ENCODE results near the gene BID.

BID gene

DNA sequence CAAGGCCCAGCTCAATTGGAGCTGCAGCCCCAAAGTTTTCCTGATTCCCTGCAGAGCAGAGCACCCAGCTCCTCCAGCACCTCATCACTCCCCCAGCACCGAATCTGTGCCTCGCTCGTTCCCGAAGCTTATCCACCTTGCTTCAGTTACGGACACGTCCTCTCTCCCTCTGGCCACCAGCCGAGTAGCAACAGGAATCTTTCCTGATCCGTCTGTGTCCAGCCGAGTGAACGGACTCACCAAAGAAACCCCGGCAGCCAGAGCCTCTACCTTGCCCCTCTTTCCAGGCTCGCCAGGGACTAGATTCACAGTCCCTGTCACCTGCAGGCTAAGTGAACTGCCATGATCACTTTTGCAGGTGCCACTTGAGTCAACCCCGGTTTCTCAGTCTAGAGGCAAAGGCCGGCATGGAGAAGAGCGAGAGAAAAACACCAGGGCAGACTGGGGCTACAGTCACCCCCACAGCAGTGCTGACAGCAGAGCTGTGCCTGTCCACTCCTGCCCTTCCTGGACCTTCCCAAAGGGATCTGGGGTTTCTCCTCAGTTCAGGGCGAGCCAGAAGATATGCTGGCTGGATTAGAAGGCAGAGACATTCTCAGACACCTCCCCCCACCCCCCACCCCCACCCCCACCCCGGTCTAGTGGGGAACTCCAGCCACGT is 32.3 kb downstream of the BID start:
- in situ Hi-C loops (cut with MboI; ENCODE audit: low sequenced_read_pairs) = loop anchor here (10.0 kb wide), 1 partner anchor 323 kb away; no protein-coding TSS in a partner anchor

DNA sequence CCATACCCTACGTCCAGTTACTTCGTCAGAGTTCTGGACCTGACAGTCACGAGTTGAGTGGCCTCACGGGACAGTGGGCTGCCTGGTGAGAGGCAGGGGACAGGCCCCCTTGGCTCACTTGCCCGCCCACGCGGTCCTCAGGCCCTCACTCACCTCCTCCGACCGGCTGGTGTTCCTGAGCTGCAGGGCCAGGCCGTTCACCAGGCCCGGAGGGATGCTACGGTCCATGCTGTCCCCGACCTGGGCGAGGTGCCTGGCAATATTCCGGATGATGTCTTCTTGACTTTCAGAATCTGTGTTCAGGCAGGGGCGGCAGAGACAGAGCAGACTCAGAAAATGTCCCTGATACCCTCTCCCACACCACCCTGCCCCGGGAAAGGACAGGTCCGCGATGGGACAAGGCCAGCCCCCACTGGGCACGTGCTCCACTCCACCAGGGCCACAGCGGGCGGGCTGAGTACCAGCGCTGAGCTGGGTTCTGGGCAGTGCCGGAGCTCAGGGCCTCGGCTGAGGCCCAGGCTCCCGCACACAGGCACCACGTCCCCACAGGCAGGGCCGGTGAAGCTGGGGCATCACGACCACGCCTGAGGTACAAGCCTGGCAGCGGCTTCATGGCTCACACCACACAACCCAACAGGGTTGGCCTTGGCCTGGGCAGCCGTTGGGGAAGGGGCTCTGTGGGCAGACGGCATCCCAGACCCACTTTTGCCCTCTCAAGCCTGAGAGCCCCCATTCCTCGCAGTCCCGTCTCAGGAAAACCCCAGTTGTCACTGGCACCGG is 34.9 kb downstream of the BID start:
- in situ Hi-C loops (cut with MboI; ENCODE audit: low sequenced_read_pairs) = no loop called here

- in situ Hi-C loops (cut with MboI; ENCODE audit: low sequenced_read_pairs) = no loop called here
These were observed 35.7 kb downstream of the BID start for GRCh38 chr22:17738386-17739128.

- in situ Hi-C loops (cut with MboI; ENCODE audit: low sequenced_read_pairs) = no loop called here
These were observed 40.1 kb downstream of the BID start for GRCh38 chr22:17734187-17734586.

DNA sequence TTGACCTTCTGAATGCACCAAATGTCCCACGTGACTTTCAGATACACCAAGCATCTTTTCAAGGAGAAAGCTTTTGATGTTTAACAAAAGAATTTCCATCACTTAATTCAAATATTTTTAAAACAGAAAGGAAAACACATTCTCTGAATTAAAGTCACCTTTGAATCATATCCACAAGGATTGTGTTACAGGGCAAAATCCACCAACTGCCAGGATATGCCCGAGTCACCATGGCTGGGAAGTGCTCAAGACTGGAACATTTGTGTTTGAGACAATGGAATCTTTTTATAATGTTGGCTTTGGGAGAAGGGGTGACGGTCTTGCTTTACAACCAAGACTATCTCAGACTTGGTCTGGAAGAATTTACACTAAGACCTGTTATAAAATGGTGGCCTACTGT is 40.8 kb downstream of the BID start:
- in situ Hi-C loops (cut with MboI; ENCODE audit: low sequenced_read_pairs) = no loop called here

DNA sequence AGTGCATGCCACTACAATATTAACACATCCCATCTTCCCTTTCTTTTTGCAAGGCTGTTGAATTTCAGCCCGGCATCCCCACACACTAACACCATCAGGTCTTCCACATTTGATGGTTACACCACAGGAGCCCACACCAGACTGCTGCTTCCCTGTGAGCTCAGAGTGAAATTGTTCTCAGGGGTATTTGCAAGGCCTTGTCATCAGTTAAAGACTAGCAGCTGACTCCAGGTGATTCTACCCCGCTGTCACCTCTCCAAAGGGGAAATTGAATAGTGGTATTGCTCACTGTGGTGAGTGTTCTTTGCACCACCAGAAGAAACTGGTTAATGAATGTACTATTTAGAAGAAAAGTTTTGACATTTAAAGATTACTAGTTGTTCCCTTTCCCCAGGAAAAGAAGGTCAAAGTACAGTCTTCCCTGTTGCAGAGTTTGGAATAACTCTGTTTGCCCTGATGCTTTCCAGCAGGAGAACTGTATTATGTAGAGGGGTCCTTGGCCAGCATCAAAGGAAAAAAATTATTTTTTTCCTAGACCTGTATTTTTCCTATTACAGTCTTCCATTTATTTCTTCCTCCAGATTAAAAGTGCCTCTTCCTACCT is 41.9 kb downstream of the BID start:
- in situ Hi-C loops (cut with MboI; ENCODE audit: low sequenced_read_pairs) = no loop called here

DNA sequence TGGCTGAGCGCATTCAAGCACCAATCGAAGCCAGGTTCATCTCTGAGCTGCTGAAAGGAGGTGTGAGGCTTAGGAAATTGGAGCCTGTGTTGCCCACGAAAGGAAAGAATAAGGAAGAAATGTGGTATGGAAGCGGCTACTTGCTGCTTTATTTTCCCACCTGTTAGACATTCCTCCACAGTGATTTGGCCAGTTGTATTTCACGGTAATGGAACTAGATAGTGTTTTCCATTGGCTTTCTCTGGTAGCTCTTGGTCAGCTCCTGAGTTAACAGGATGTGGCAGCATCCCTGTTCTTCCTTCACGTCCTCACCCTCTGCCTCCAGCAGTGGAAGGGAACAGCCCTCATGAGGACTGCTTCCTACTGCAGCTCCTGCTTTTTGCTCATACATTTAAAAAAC is 44.7 kb downstream of the BID start:
- in situ Hi-C loops (cut with MboI; ENCODE audit: low sequenced_read_pairs) = no loop called here

DNA sequence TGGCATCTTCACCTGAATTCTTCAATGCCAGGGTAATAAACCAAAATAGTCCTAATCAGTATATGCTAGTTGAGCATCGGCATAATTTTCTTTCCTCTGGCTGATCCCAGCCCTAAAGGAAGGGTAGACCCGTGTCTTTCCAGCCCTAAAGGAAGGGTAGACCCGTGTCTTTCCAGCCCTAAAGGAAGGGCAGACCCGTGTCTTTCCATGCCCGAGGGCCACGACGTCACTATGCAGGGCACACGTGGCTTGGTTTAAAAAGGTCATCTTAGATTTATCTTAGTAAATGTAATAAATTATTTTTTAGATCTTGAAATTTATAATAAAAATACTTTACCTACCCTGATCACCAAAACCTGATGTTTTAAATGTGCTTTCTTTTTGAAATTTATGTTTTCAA is 45.5 kb downstream of the BID start:
- in situ Hi-C loops (cut with MboI; ENCODE audit: low sequenced_read_pairs) = no loop called here

- in situ Hi-C loops (cut with MboI; ENCODE audit: low sequenced_read_pairs) = no loop called here
These were observed 47.1 kb downstream of the BID start for GRCh38 chr22:17726928-17727897.

GRCh38 chr22:17726006-17726927 is 48.0 kb downstream of the BID start:
- in situ Hi-C loops (cut with MboI; ENCODE audit: low sequenced_read_pairs) = no loop called here

DNA sequence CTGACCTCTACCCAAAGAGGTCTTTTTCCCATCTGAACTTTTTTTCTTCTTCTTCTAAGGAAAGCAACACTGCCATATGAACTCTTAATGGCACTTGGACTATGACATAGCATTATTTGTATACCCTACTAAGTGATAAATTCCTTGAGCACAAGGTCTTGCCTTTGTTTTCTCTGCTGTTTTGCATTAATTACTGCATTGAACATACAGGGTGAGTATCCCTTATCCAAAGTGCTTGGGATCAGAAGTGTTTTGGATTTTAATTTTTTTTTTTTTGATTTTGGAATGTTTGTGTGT is 48.8 kb downstream of the BID start:
- in situ Hi-C loops (cut with MboI; ENCODE audit: low sequenced_read_pairs) = no loop called here

GRCh38 chr22:17724678-17725499 is 49.4 kb downstream of the BID start:
- in situ Hi-C loops (cut with MboI; ENCODE audit: low sequenced_read_pairs) = no loop called here

DNA sequence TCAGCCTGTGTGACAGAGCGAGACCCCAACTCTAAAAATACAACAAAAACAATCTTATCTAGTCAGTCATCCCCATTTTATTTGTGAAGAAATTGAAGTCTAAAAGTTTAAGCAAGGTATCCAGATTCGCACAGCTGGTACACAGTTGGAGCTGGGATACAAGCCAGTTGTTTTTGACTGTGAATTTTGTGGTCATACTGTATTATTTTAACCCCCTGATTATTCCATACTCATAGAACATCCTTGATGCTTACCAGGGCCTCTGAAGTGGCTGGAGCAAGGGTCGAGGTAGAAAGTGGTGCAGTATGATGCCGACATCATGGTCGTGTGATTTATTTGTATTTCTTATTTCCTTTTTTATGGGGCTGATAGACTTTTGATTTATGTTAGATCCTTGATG is 50.0 kb downstream of the BID start:
- in situ Hi-C loops (cut with MboI; ENCODE audit: low sequenced_read_pairs) = no loop called here

- in situ Hi-C loops (cut with MboI; ENCODE audit: low sequenced_read_pairs) = no loop called here
These were observed 54.4 kb downstream of the BID start for GRCh38 chr22:17719911-17720310.

GRCh38 chr22:17717708-17718107 is 56.6 kb downstream of the BID start:
- in situ Hi-C loops (cut with MboI; ENCODE audit: low sequenced_read_pairs) = no loop called here

DNA sequence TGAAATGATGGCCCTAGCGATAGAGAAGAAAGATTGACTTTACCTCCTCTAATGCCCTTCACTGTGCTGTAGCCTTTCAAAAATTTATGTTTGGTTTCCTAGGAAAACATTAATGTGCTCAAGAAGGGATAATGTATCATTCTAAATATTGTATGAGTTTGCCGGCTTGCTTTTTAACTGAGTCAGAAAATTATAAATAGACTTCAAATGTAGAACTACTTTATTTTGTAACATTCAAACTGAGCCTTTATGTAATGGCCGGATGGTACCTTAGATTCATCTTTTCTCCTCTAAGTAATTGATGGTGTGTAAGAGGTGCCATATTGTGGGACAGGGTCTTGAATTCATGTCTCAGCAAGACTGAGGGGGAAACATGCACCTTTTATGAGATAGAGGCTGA is 57.7 kb downstream of the BID start:
- in situ Hi-C loops (cut with MboI; ENCODE audit: low sequenced_read_pairs) = no loop called here

DNA sequence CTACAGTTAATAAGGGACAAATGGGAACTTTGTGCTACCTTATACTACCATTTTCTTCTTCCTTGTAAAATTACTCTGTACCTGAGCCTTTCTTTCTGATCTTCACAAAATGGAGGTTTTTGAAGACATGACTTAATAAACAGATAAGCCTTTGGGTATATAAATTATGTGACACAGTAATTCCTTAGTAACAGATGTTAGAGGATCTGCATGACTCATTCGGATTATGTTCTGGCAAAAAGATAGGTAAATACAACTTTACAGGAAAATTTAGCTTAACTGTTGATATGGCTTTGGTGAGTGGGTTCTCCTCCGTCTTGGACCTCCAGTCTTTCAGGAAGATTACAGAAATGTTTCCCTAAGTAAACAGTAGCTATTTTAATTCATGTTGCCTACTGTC is 61.8 kb downstream of the BID start:
- in situ Hi-C loops (cut with MboI; ENCODE audit: low sequenced_read_pairs) = no loop called here

DNA sequence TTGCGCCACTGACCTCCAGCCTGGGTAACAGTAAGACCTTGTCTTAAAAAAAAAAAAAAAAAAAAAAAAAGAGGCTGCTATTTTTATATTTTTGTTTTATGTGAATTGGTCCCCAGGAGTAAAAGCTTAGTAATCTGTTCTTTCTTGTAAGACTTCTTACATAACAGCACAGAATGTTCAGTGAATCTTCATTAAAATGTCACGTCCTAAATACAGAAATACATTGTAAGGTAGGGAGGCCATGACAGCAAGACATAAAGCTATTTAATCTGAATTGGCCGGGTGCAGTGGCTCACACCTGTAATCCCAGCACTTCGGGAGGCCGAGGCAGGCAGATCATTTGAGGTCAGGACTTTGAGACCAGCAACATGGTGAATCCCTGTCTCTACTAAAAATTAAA is 64.2 kb downstream of the BID start:
- in situ Hi-C loops (cut with MboI; ENCODE audit: low sequenced_read_pairs) = no loop called here

- in situ Hi-C loops (cut with MboI; ENCODE audit: low sequenced_read_pairs) = no loop called here
These were observed 66.7 kb downstream of the BID start for GRCh38 chr22:17707526-17707925.

All from HL-60/S4 treated with phorbol 12-myristate 13-acetate at 8.2 ng/mL for 4 days and 3 days (cell line).